ENCODE data around the gene NEO1. TPM values are rescaled to one million over a fixed set of nuclear protein-coding genes. Genes with fewer than 3 reads are reported as not detected.

NEO1 gene
- total RNA-seq, 2 donors from 2014 or later, result 3.6 to 8.0 TPM

- ATAC-seq (no peak), DNase-seq (ENCODE audit: low spot score) (no peak)
- Mint-ChIP-seq H3K27me3 (peaks cover 18 to 22% of the 10 kb centered on the region in 2 donors), H3K4me3 (no peak overlapping the region), H3K4me1 (ENCODE audit: low read depth in 2 of 2) (no peaks in the 10 kb centered on the region), H3K27ac (no peak overlapping the region), H3K9me3 (no peaks in the 10 kb centered on the region), H3K36me3 (no peaks in the 10 kb centered on the region)
Observed at GRCh38 chr15:73021139-73021621, 31.1 kb upstream of the NEO1 start.

GRCh38 chr15:73022161-73022560 is 30.1 kb upstream of the NEO1 start:
- Mint-ChIP-seq H3K4me3 (no peak overlapping the region), H3K9me3 (no peaks in the 10 kb centered on the region), H3K36me3 (no peaks in the 10 kb centered on the region), H3K4me1 (ENCODE audit: low read depth in 2 of 2) (no peaks in the 10 kb centered on the region), H3K27me3 (peaks cover 18 to 24% of the 10 kb centered on the region in 2 donors), H3K27ac (no peak overlapping the region)
- DNase-seq (ENCODE audit: low spot score), result no peak
- ATAC-seq, result no peak

- no peaks in the 10 kb centered on the region for H3K36me3 Mint-ChIP-seq
- no peak for DNase-seq (ENCODE audit: low spot score)
- H3K27me3 Mint-ChIP-seq, result peaks cover 25 to 29% of the 10 kb centered on the region in 2 donors
- H3K9me3 Mint-ChIP-seq, result no peaks in the 10 kb centered on the region
- no peaks in the 10 kb centered on the region for H3K4me1 Mint-ChIP-seq (ENCODE audit: low read depth in 2 of 2)
- no peak for ATAC-seq
- no peak overlapping the region for H3K4me3 Mint-ChIP-seq
- H3K27ac Mint-ChIP-seq, result no peak overlapping the region
Observed at GRCh38 chr15:73023071-73023470, 29.2 kb upstream of the NEO1 start.

GRCh38 chr15:73024168-73024567 is 28.1 kb upstream of the NEO1 start:
- ATAC-seq (no peak), DNase-seq (ENCODE audit: low spot score) (no peak)
- Mint-ChIP-seq H3K9me3 (no peaks in the 10 kb centered on the region), H3K27me3 (peaks cover 31 to 32% of the 10 kb centered on the region in 2 donors), H3K27ac (no peak overlapping the region), H3K36me3 (no peaks in the 10 kb centered on the region), H3K4me1 (ENCODE audit: low read depth in 2 of 2) (no peaks in the 10 kb centered on the region), H3K4me3 (no peak overlapping the region)

- no peaks in the 10 kb centered on the region for H3K9me3 Mint-ChIP-seq
- no peak for ATAC-seq
- no peak for DNase-seq (ENCODE audit: low spot score)
- H3K4me3 Mint-ChIP-seq, result no peak overlapping the region
- H3K27me3 Mint-ChIP-seq, result peaks cover 21 to 24% of the 10 kb centered on the region in 2 donors
- no peaks in the 10 kb centered on the region for H3K4me1 Mint-ChIP-seq (ENCODE audit: low read depth in 2 of 2)
- H3K36me3 Mint-ChIP-seq, result no peaks in the 10 kb centered on the region
- no peak overlapping the region for H3K27ac Mint-ChIP-seq
Observed at GRCh38 chr15:73026511-73027054, 25.7 kb upstream of the NEO1 start.

GRCh38 chr15:73028031-73028430 is 24.2 kb upstream of the NEO1 start:
- no peak for DNase-seq (ENCODE audit: low spot score)
- Mint-ChIP-seq H3K9me3 (no peaks in the 10 kb centered on the region), H3K4me1 (ENCODE audit: low read depth in 2 of 2) (no peaks in the 10 kb centered on the region), H3K27ac (no peak overlapping the region), H3K36me3 (no peaks in the 10 kb centered on the region), H3K4me3 (no peak overlapping the region), H3K27me3 (peaks cover 12 to 17% of the 10 kb centered on the region in 2 donors)
- ATAC-seq, result no peak

- no peak for ATAC-seq
- no peak overlapping the region for H3K4me3 Mint-ChIP-seq
- H3K4me1 Mint-ChIP-seq (ENCODE audit: low read depth in 2 of 2), result no peaks in the 10 kb centered on the region
- H3K9me3 Mint-ChIP-seq, result no peaks in the 10 kb centered on the region
- DNase-seq (ENCODE audit: low spot score), result no peak
- H3K36me3 Mint-ChIP-seq, result no peaks in the 10 kb centered on the region
- peaks cover 12 to 18% of the 10 kb centered on the region in 2 donors for H3K27me3 Mint-ChIP-seq
- no peak overlapping the region for H3K27ac Mint-ChIP-seq
Observed at GRCh38 chr15:73028831-73029451, 23.3 kb upstream of the NEO1 start.

GRCh38 chr15:73030122-73030679 is 22.1 kb upstream of the NEO1 start:
- Mint-ChIP-seq H3K27ac (no peak overlapping the region), H3K36me3 (no peaks in the 10 kb centered on the region), H3K27me3 (peaks cover 14 to 22% of the 10 kb centered on the region in 2 donors), H3K4me3 (no peak overlapping the region), H3K9me3 (no peaks in the 10 kb centered on the region), H3K4me1 (ENCODE audit: low read depth in 2 of 2) (no peaks in the 10 kb centered on the region)
- ATAC-seq (no peak), DNase-seq (ENCODE audit: low spot score) (no peak)

- Mint-ChIP-seq H3K4me3 (no peak overlapping the region), H3K27me3 (peaks cover 19 to 23% of the 10 kb centered on the region in 2 donors), H3K27ac (no peak overlapping the region), H3K4me1 (ENCODE audit: low read depth in 2 of 2) (no peaks in the 10 kb centered on the region), H3K36me3 (no peaks in the 10 kb centered on the region), H3K9me3 (no peaks in the 10 kb centered on the region)
- ATAC-seq, result no peak
- DNase-seq (ENCODE audit: low spot score), result no peak
Observed at GRCh38 chr15:73031648-73032047, 20.6 kb upstream of the NEO1 start.

GRCh38 chr15:73033611-73034010 is 18.7 kb upstream of the NEO1 start:
- ATAC-seq (no peak), DNase-seq (ENCODE audit: low spot score) (no peak)
- Mint-ChIP-seq H3K36me3 (no peaks in the 10 kb centered on the region), H3K4me1 (ENCODE audit: low read depth in 2 of 2) (no peaks in the 10 kb centered on the region), H3K27ac (no peak overlapping the region), H3K4me3 (no peak overlapping the region), H3K27me3 (peaks cover 9 to 14% of the 10 kb centered on the region in 2 donors), H3K9me3 (no peaks in the 10 kb centered on the region)

GRCh38 chr15:73034221-73034620 is 18.0 kb upstream of the NEO1 start:
- H3K4me1 Mint-ChIP-seq (ENCODE audit: low read depth in 2 of 2), result no peaks in the 10 kb centered on the region
- no peaks in the 10 kb centered on the region for H3K36me3 Mint-ChIP-seq
- ATAC-seq (no peak), DNase-seq (ENCODE audit: low spot score) (no peak)
- H3K27ac Mint-ChIP-seq, result no peak overlapping the region
- H3K27me3 Mint-ChIP-seq, result peaks cover 15 to 18% of the 10 kb centered on the region in 2 donors
- no peaks in the 10 kb centered on the region for H3K9me3 Mint-ChIP-seq
- H3K4me3 Mint-ChIP-seq, result no peak overlapping the region

GRCh38 chr15:73035221-73035620 is 17.0 kb upstream of the NEO1 start:
- H3K36me3 Mint-ChIP-seq, result no peaks in the 10 kb centered on the region
- no peak overlapping the region for H3K4me3 Mint-ChIP-seq

GRCh38 chr15:73038220-73038619 is 14.0 kb upstream of the NEO1 start:
- ATAC-seq (no peak), DNase-seq (ENCODE audit: low spot score) (no peak)
- Mint-ChIP-seq H3K9me3 (no peaks in the 10 kb centered on the region), H3K4me3 (no peak overlapping the region), H3K36me3 (no peaks in the 10 kb centered on the region), H3K27ac (no peak overlapping the region), H3K4me1 (ENCODE audit: low read depth in 2 of 2) (no peaks in the 10 kb centered on the region), H3K27me3 (peaks cover 12 to 18% of the 10 kb centered on the region in 2 donors)

More at GRCh38 chr15:73035221-73035620, 17.0 kb upstream of the NEO1 start:
- ATAC-seq (no peak), DNase-seq (ENCODE audit: low spot score) (no peak)
- Mint-ChIP-seq H3K4me1 (ENCODE audit: low read depth in 2 of 2) (no peaks in the 10 kb centered on the region), H3K27ac (no peak overlapping the region), H3K9me3 (no peaks in the 10 kb centered on the region), H3K27me3 (peaks cover 18% of the 10 kb centered on the region in 2 donors)

GRCh38 chr15:73046073-73046472 is 6.2 kb upstream of the NEO1 start:
- H3K4me3 Mint-ChIP-seq, result no peak overlapping the region
- H3K27ac Mint-ChIP-seq, result no peak overlapping the region
- peaks cover 14 to 22% of the 10 kb centered on the region in 2 donors for H3K27me3 Mint-ChIP-seq
- no peaks in the 10 kb centered on the region for H3K9me3 Mint-ChIP-seq
- no peak for ATAC-seq
- no peak for DNase-seq (ENCODE audit: low spot score)
- no peaks in the 10 kb centered on the region for H3K4me1 Mint-ChIP-seq (ENCODE audit: low read depth in 2 of 2)
- no peaks in the 10 kb centered on the region for H3K36me3 Mint-ChIP-seq
